Measurements from ENCODE around the gene NR3C1. TPM values are rescaled to one million over a fixed set of nuclear protein-coding genes. Genes with fewer than 3 reads are reported as not detected.
A peak's percentile ranks its signal among the peaks of the same experiment; 100 is the strongest.

NR3C1 gene
- total RNA-seq, 2 donors from 2014 or later = 56.5 to 58.1 TPM

DNA sequence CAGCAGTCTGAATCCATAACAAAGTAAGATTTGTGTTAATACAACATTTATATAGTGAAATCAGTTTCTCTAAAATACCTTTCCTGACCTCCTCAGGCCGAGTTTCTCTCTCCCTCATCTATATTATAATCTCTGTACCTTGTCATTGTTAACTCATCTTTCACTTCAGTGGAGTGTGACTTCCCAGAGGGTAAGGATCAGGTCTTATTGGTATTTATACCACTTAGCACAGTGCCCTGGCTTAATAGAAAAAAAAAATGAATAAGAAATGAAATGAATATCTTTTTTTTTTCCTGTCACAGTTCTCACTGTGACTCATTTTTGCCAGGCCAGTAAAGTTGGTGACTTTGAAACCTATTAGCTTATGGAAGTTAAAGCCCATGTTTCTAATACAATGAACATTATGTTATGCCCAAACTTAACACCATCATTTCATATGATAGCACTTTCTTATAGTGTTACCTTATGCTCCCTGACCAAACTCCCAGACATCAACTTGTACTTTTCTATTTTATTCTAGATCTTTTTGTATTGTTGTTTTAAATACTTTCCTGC is 90.1 kb downstream of the NR3C1 start:
- H3K36me3 ChIP-seq = no peaks in the 10 kb centered on the region
- H3K4me3 ChIP-seq = no peak overlapping the region
- peak overlapping the region in 1 of 2 donors; percentile 43 for H3K27ac ChIP-seq
- TF ChIP-seq, protein P1, sequence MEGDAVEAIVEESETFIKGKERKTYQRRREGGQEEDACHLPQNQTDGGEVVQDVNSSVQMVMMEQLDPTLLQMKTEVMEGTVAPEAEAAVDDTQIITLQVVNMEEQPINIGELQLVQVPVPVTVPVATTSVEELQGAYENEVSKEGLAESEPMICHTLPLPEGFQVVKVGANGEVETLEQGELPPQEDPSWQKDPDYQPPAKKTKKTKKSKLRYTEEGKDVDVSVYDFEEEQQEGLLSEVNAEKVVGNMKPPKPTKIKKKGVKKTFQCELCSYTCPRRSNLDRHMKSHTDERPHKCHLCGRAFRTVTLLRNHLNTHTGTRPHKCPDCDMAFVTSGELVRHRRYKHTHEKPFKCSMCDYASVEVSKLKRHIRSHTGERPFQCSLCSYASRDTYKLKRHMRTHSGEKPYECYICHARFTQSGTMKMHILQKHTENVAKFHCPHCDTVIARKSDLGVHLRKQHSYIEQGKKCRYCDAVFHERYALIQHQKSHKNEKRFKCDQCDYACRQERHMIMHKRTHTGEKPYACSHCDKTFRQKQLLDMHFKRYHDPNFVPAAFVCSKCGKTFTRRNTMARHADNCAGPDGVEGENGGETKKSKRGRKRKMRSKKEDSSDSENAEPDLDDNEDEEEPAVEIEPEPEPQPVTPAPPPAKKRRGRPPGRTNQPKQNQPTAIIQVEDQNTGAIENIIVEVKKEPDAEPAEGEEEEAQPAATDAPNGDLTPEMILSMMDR (IDR thresholded peaks at IDR 0.05) = no peak
- DNase-seq (ENCODE audit: low spot score) (no peak), ATAC-seq (ENCODE audit: insufficient number of reproducible peaks, low FRiP score, low read depth) (no peak)
- no peaks in the 10 kb centered on the region for H3K9me3 ChIP-seq
- peaks cover 37 to 62% of the 10 kb centered on the region in 2 donors for H3K4me1 ChIP-seq (ENCODE audit: control insufficient read depth in 1 of 2, low read depth in 2 of 2)
- H3K27me3 ChIP-seq (replicated peaks; ENCODE audit: insufficient read depth) = no peaks in the 10 kb centered on the region

DNA sequence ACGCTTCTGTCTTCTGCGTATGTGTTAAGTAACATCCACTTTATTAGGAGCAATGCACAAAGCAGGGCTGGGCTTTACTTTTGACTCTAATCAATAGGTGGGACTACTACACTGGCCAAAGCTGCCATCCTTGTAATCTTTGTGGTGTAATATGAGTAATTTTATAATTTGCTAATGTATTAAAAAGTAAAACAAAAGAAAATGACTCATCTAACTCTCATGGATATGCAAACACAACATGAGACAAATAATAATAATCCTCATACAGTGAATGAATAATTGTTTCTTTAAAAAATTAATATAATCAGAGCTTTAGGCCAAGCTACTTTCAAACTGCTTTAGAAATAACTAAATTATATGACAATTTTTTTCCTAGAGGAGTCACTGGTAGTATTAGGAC is 90.7 kb downstream of the NR3C1 start:
- H3K27ac ChIP-seq = no peak overlapping the region
- H3K9me3 ChIP-seq = no peaks in the 10 kb centered on the region
- no peak overlapping the region for H3K4me3 ChIP-seq
- ATAC-seq (ENCODE audit: insufficient number of reproducible peaks, low FRiP score, low read depth) (no peak), DNase-seq (ENCODE audit: low spot score) (no peak)
- H3K27me3 ChIP-seq (replicated peaks; ENCODE audit: insufficient read depth) = no peaks in the 10 kb centered on the region
- peaks cover 37 to 62% of the 10 kb centered on the region in 2 donors for H3K4me1 ChIP-seq (ENCODE audit: control insufficient read depth in 1 of 2, low read depth in 2 of 2)
- TF ChIP-seq, protein P1 (IDR thresholded peaks at IDR 0.05) = no peak
- no peaks in the 10 kb centered on the region for H3K36me3 ChIP-seq

DNA sequence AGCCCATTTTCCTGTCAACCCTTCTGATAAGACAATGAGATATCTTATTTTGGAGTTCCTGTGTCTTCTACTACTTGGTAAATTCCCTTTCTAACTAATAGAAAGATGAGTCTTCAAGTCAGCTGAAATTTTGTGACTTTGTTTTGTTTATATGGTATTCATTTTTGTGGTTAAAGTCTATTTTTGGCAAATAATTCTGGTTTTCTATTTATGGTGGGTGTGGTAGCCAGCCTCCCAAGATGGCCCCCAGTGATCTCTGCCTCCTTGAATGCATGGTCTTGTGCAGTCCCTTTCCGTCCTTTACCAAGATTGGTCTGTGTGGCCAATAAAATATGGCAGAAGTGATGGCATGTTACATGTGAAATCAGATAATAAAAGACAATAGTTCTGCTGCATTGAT is 91.5 kb downstream of the NR3C1 start:
- TF ChIP-seq, protein P1 (IDR thresholded peaks at IDR 0.05) = no peak
- Histone ChIP-seq H3K36me3 (no peaks in the 10 kb centered on the region), H3K4me1 (ENCODE audit: control insufficient read depth in 1 of 2, low read depth in 2 of 2) (peaks cover 35 to 53% of the 10 kb centered on the region in 2 donors), H3K27ac (no peak overlapping the region), H3K9me3 (no peaks in the 10 kb centered on the region), H3K4me3 (no peak overlapping the region), H3K27me3 (replicated peaks; ENCODE audit: insufficient read depth) (no peaks in the 10 kb centered on the region)
- no peak for ATAC-seq (ENCODE audit: insufficient number of reproducible peaks, low FRiP score, low read depth)
- DNase-seq (ENCODE audit: low spot score) = no peak

DNA sequence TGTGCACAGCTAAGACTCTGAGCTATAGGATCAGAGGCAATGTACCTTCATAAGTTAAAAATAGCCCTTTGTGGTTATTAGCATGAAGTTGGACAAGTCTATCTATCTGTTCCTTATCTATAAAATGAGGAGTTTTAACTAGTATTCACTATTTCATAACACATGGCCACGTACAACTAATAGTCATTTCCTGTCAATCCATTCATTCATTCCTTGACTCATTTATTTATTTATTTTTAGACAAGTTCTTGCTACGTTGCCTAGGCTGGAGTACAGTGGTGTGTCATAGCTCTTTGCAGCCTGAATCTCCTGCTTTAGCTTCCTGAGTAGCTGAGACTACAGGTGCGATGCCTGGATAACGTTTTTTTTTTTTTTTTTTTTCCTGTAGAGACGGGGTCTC is 92.1 kb downstream of the NR3C1 start:
- Histone ChIP-seq H3K4me1 (ENCODE audit: control insufficient read depth in 1 of 2, low read depth in 2 of 2) (peaks cover 30 to 49% of the 10 kb centered on the region in 2 donors), H3K27ac (no peak overlapping the region), H3K27me3 (replicated peaks; ENCODE audit: insufficient read depth) (no peaks in the 10 kb centered on the region), H3K9me3 (no peaks in the 10 kb centered on the region), H3K36me3 (no peaks in the 10 kb centered on the region), H3K4me3 (no peak overlapping the region)
- TF ChIP-seq, protein P1 (IDR thresholded peaks at IDR 0.05) = no peak
- DNase-seq (ENCODE audit: low spot score) = no peak
- no peak for ATAC-seq (ENCODE audit: insufficient number of reproducible peaks, low FRiP score, low read depth)

DNA sequence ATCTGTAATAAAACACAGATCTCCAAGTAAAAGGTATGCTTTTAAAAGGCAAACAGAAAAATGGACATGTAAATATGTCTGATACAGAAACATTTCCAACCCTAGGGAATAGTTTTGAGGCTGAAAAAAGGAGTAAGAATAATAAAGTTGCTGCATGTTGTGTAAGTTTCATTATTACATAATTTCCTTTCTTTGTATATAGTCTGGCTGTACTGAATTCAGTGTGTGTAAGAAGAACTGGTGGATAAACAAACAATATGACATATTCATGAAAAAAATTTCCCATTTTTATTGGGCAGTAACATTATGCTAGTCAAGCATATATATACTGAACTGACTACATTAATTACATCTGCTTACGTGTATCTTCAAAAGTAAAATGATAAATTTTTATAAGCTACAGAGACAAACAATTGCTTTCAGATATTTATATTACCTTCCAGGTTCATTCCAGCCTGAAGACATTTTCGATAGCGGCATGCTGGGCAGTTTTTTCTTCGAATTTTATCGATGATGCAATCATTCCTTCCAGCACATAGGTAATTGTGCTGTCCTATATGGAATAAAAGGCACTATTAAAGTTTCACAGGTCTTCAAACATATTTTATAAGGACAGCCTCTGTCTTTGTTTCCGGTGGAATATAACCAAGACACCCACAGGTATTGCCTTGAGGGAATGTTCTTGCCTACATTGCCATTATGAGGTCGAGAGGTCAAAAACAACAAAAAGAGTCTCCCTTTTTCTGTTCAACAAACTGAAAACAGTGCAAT is 93.6 kb downstream of the NR3C1 start:
- no peaks in the 10 kb centered on the region for H3K36me3 ChIP-seq
- no peak for ATAC-seq (ENCODE audit: insufficient number of reproducible peaks, low FRiP score, low read depth)
- H3K27me3 ChIP-seq (replicated peaks; ENCODE audit: insufficient read depth) = no peaks in the 10 kb centered on the region
- H3K9me3 ChIP-seq = no peaks in the 10 kb centered on the region
- no peak overlapping the region for H3K27ac ChIP-seq
- TF ChIP-seq, protein P1 (IDR thresholded peaks at IDR 0.05) = no peak
- H3K4me3 ChIP-seq = no peak overlapping the region
- H3K4me1 ChIP-seq (ENCODE audit: control insufficient read depth in 1 of 2, low read depth in 2 of 2) = peaks cover 31 to 49% of the 10 kb centered on the region in 2 donors
- no peak for DNase-seq (ENCODE audit: low spot score)
